ENCODE data around the gene CCDC107. TPM values are rescaled to one million over a fixed set of nuclear protein-coding genes. Genes with fewer than 3 reads are reported as not detected.

CCDC107 gene
- total and polyA plus RNA-seq, 2 of the 13 experiments (the other 11 are each of a cell fraction or from before 2014, with no cell fraction given): 7.1 to 15.2 TPM

GRCh38 chr9:35658137-35658967 lies at the start of gene CCDC107 (continued):
- no peak for TF ChIP-seq HNRNPK (IDR thresholded peaks at IDR 0.05; ENCODE audit: low read depth, low read length, poor library complexity, severe bottlenecking)
- TF ChIP-seq ETS1 (CRISPR knock-in tag; IDR thresholded peaks at IDR 0.05): no peak
- no peak for TF ChIP-seq ZNF782 (CRISPR knock-in tag; IDR thresholded peaks at IDR 0.05; ENCODE audit: borderline replicate concordance)
- TF ChIP-seq GLMP (CRISPR knock-in tag; IDR thresholded peaks at IDR 0.05; ENCODE audit: borderline replicate concordance): no peak
- no peak for TF ChIP-seq ZNF296 (CRISPR knock-in tag; conservative IDR thresholded peaks at IDR 0.05)
- no peak for TF ChIP-seq ELF3 (CRISPR knock-in tag; IDR thresholded peaks at IDR 0.05)
- TF ChIP-seq ZNF704 (CRISPR knock-in tag; IDR thresholded peaks at IDR 0.05; ENCODE audit: borderline replicate concordance): no peak; the same call in 1 of the 2 replicates
- no peak for TF ChIP-seq MBD4 (IDR thresholded peaks at IDR 0.05; ENCODE audit: borderline replicate concordance, low read length)
- TF ChIP-seq ZNF678 (CRISPR knock-in tag; IDR thresholded peaks at IDR 0.05): 0 out of 2 replicates have a peak, but pooled peaks have one; percentile 74
- no peak; the same call in 1 of the 2 replicates for TF ChIP-seq CAMTA2 (CRISPR knock-in tag; IDR thresholded peaks at IDR 0.05; ENCODE audit: borderline replicate concordance)
- no peak for TF ChIP-seq RNF219 (CRISPR knock-in tag; IDR thresholded peaks at IDR 0.05)
- TF ChIP-seq ZBTB2 (CRISPR knock-in tag; IDR thresholded peaks at IDR 0.05; ENCODE audit: low read depth): no peak
- TF ChIP-seq E2F2 (CRISPR knock-in tag; IDR thresholded peaks at IDR 0.05; ENCODE audit: borderline replicate concordance): no peak
- TF ChIP-seq ZNF337 (CRISPR knock-in tag; IDR thresholded peaks at IDR 0.05; ENCODE audit: borderline replicate concordance, low read depth): no peak; the same call in 1 of the 2 replicates
- peak; percentile 97 for TF ChIP-seq KDM2A (CRISPR knock-in tag; IDR thresholded peaks at IDR 0.05; ENCODE audit: borderline replicate concordance, low read depth)
